Measurements from ENCODE around the gene GLI1.
A peak's percentile ranks its signal among the peaks of the same experiment; 100 is the strongest.
"Not testable (repeated sequence)": the region's sequence is repeated elsewhere in the genome, so short reads cannot be mapped to it uniquely, and the experiment has no call there.

The GLI1 gene

DNA sequence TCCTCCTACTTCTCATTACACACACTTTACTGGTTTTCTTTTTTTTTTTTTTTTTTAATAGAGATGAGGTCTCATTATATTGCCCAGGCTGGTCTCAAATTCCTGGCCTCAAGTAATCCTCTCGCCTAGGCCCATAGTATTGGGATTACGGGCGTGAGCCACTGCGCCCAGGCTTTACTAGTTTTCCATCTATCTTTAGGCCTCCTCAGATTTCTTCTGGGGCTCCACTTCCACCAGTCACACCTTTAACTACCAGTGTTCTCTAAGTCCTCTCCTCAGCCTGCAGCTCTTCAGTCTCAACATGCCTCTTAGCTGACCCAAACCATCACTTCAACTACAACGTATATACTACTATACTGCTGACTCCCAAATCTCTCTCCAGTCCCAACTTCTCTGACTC is 39.1 kb upstream of the GLI1 start:
- no peak for TF ChIP-seq EZH2 (IDR thresholded peaks at IDR 0.05; ENCODE audit: borderline replicate concordance, low read length)
- TF ChIP-seq, protein P1, sequence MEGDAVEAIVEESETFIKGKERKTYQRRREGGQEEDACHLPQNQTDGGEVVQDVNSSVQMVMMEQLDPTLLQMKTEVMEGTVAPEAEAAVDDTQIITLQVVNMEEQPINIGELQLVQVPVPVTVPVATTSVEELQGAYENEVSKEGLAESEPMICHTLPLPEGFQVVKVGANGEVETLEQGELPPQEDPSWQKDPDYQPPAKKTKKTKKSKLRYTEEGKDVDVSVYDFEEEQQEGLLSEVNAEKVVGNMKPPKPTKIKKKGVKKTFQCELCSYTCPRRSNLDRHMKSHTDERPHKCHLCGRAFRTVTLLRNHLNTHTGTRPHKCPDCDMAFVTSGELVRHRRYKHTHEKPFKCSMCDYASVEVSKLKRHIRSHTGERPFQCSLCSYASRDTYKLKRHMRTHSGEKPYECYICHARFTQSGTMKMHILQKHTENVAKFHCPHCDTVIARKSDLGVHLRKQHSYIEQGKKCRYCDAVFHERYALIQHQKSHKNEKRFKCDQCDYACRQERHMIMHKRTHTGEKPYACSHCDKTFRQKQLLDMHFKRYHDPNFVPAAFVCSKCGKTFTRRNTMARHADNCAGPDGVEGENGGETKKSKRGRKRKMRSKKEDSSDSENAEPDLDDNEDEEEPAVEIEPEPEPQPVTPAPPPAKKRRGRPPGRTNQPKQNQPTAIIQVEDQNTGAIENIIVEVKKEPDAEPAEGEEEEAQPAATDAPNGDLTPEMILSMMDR (IDR thresholded peaks at IDR 0.05; ENCODE audit: low read length) = no peak
- H3K9ac ChIP-seq (ENCODE audit: low read length) = no peak overlapping the region
- H3K79me2 ChIP-seq (ENCODE audit: insufficient read depth, low read length) = peaks cover 14% of the 10 kb centered on the region
- H3K4me2 ChIP-seq (ENCODE audit: low read length) = no peak overlapping the region
- H4K20me1 ChIP-seq (ENCODE audit: insufficient read depth, low read length) = no peaks in the 10 kb centered on the region
- no peak overlapping the region for H3K27ac ChIP-seq (ENCODE audit: low read depth, low read length, poor library complexity, severe bottlenecking)
- H3K36me3 ChIP-seq (ENCODE audit: insufficient read depth, low read length) = peaks cover 9% of the 10 kb centered on the region; the same call in 1 of the 2 replicates
- peaks cover 9% of the 10 kb centered on the region for H3K4me1 ChIP-seq (ENCODE audit: insufficient read depth, low read length, severe bottlenecking)
- H2AFZ ChIP-seq (ENCODE audit: low read length) = no peak overlapping the region
- no peaks in the 10 kb centered on the region for H3K9me3 ChIP-seq (ENCODE audit: low read length)
- H3F3A ChIP-seq (ENCODE audit: insufficient read depth, low read length) = no peaks in the 10 kb centered on the region
- no peaks in the 10 kb centered on the region for H3K9me2 ChIP-seq (ENCODE audit: low read depth, low read length)
- H3K4me3 ChIP-seq (ENCODE audit: low read depth, low read length, poor library complexity, severe bottlenecking) = no peak overlapping the region
- no peaks in the 10 kb centered on the region for H3K27me3 ChIP-seq (ENCODE audit: insufficient read depth, low read length)

DNA sequence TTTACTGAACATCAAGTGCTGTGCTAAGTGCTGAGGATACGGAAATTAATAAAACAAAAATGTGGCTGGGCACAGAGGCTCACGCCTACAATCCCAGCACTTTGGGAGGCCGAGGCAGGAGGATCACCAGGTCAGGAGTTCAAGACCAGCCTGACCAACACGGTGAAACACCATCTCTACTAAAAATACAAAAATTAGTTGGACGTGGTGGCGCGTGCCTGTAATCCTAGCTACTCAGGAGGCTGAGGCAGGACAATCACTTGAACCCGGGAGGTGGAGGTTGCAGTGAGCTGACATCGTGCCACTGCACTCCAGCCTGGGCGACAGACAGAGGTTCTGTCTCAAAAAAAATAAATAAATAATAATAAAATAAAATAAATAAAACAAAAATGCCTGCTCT is 32.6 kb upstream of the GLI1 start:
- peaks cover 21% of the 10 kb centered on the region for H3K79me2 ChIP-seq (ENCODE audit: insufficient read depth, low read length)
- peaks cover 31% of the 10 kb centered on the region for H3K4me1 ChIP-seq (ENCODE audit: insufficient read depth, low read length, severe bottlenecking)
- H3K9me2 ChIP-seq (ENCODE audit: low read depth, low read length); H3K27me3 ChIP-seq (ENCODE audit: insufficient read depth, low read length); H3K36me3 ChIP-seq (ENCODE audit: insufficient read depth, low read length); H3K4me3 ChIP-seq (ENCODE audit: low read depth, low read length, poor library complexity, severe bottlenecking); H2AFZ ChIP-seq (ENCODE audit: low read length); H3K9ac ChIP-seq (ENCODE audit: low read length); H4K20me1 ChIP-seq (ENCODE audit: insufficient read depth, low read length); H3K27ac ChIP-seq (ENCODE audit: low read depth, low read length, poor library complexity, severe bottlenecking); H3K9me3 ChIP-seq (ENCODE audit: low read length); H3K4me2 ChIP-seq (ENCODE audit: low read length); H3F3A ChIP-seq (ENCODE audit: insufficient read depth, low read length): not testable (repeated sequence)

DNA sequence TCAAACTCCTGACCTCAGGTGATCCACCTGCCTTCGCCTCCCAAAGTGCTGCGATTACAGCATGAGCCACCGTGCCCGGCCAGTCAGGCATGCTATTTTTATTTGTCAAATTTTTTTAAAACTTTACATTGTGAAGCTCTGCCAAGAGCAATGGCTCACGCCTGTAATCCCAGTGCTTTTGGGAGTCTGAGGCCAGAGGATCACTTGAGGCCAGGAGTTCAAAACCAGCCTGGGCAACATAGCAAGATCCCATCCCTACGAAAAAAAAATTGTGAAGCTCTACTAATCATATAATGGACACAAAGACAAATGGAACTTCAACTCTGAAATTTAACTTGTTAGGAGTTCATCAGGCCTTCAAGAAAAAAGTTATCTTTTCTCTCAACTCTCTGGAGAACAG is 30.6 kb upstream of the GLI1 start:
- H3K9ac ChIP-seq (ENCODE audit: low read length) = peak overlapping the region; percentile 85
- TF ChIP-seq, protein P1 (IDR thresholded peaks at IDR 0.05; ENCODE audit: low read length) = no peak
- no peak for TF ChIP-seq EZH2 (IDR thresholded peaks at IDR 0.05; ENCODE audit: borderline replicate concordance, low read length)

DNA sequence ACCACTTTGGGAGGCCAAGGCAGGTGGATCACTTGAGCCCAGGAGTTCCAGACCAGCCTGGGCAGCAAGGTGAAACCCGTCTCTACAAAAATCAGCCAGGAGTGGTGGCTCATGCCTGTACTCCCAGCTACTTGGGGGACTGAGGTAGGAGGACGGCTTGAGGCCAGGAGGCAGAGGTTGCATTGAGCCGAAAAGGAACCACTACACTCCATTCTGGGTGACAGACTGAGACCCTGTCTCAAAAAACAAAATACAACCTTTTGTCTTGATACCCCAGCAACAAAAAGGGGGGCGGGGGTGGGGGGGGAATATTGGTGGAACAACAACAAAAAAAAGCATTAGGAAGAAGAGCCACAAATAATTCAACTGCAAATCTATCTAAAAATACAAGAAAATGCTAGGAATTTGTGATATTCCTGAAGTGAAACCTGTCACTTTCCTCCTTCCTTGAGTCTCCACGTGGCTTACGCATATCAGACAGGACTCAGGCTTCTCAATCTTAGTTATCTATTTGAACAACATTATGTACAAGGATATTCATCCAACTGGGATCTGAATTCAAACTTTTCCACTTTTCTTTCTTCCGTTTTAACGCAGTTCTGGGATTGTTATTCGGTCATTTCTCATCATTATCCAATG is 30.0 kb upstream of the GLI1 start:
- Histone ChIP-seq H3K9ac (ENCODE audit: low read length) (peak overlapping the region; percentile 85), H3K4me2 (ENCODE audit: low read length) (peak overlapping the region; percentile 87), H3K36me3 (ENCODE audit: insufficient read depth, low read length) (0 out of 2 replicates have a peak, but pooled peaks cover 1% of the 10 kb centered on the region), H3K4me3 (ENCODE audit: low read depth, low read length, poor library complexity, severe bottlenecking) (peak overlapping the region; percentile 78), H3K9me3 (ENCODE audit: low read length) (no peaks in the 10 kb centered on the region), H2AFZ (ENCODE audit: low read length) (no peak overlapping the region), H3F3A (ENCODE audit: insufficient read depth, low read length) (no peaks in the 10 kb centered on the region), H3K27ac (ENCODE audit: low read depth, low read length, poor library complexity, severe bottlenecking) (peak overlapping the region; percentile 60), H3K9me2 (ENCODE audit: low read depth, low read length) (no peaks in the 10 kb centered on the region), H3K79me2 (ENCODE audit: insufficient read depth, low read length) (peaks cover 21% of the 10 kb centered on the region), H4K20me1 (ENCODE audit: insufficient read depth, low read length) (no peaks in the 10 kb centered on the region), H3K4me1 (ENCODE audit: insufficient read depth, low read length, severe bottlenecking) (peaks cover 35% of the 10 kb centered on the region), H3K27me3 (ENCODE audit: insufficient read depth, low read length) (no peaks in the 10 kb centered on the region)
- TF ChIP-seq EZH2 (IDR thresholded peaks at IDR 0.05; ENCODE audit: borderline replicate concordance, low read length) = no peak
- TF ChIP-seq, protein P1 (IDR thresholded peaks at IDR 0.05; ENCODE audit: low read length) = no peak

More for the DNA sequence above, 30.6 kb upstream of the GLI1 start:
- H4K20me1 ChIP-seq (ENCODE audit: insufficient read depth, low read length) = no peaks in the 10 kb centered on the region
- H3K9me2 ChIP-seq (ENCODE audit: low read depth, low read length) = no peaks in the 10 kb centered on the region
- 0 out of 2 replicates have a peak, but pooled peaks cover 4% of the 10 kb centered on the region for H3K36me3 ChIP-seq (ENCODE audit: insufficient read depth, low read length)
- peak overlapping the region; percentile 60 for H3K27ac ChIP-seq (ENCODE audit: low read depth, low read length, poor library complexity, severe bottlenecking)
- no peak overlapping the region for H2AFZ ChIP-seq (ENCODE audit: low read length)
- H3K4me2 ChIP-seq (ENCODE audit: low read length) = peak overlapping the region; percentile 87
- no peaks in the 10 kb centered on the region for H3F3A ChIP-seq (ENCODE audit: insufficient read depth, low read length)
- H3K27me3 ChIP-seq (ENCODE audit: insufficient read depth, low read length) = no peaks in the 10 kb centered on the region
- H3K79me2 ChIP-seq (ENCODE audit: insufficient read depth, low read length) = peaks cover 21% of the 10 kb centered on the region
- peak overlapping the region; percentile 78 for H3K4me3 ChIP-seq (ENCODE audit: low read depth, low read length, poor library complexity, severe bottlenecking)
- H3K9me3 ChIP-seq (ENCODE audit: low read length) = no peaks in the 10 kb centered on the region
- H3K4me1 ChIP-seq (ENCODE audit: insufficient read depth, low read length, severe bottlenecking) = peaks cover 35% of the 10 kb centered on the region
